ENCODE results near the gene PROX1.

PROX1 gene

DNA sequence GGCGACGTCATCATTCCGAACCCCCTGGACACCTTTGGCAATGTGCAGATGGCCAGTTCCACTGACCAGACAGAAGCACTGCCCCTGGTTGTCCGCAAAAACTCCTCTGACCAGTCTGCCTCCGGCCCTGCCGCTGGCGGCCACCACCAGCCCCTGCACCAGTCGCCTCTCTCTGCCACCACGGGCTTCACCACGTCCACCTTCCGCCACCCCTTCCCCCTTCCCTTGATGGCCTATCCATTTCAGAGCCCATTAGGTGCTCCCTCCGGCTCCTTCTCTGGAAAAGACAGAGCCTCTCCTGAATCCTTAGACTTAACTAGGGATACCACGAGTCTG, 10.0 kb downstream of the PROX1 start:
- DNase-seq (ENCODE audit: low spot score) = no peak

DNA sequence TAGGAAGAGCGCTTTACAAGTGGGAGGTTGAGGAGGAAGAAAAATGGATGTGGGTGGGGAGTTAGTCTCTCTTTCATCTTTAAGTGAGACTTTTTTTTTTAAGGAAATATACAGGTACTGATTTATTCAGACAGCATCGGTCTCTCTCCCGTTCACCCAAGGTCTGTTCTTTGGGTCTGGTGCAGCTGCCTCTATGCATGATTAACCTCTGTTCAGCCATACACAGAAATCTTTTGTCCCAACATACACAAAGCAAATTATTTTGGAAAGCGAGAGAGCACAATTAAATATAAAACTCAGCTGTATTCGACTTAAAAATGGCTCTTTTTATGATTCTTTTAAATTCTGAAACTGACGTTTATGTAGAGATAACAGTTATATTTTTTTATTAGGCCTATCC, 11.0 kb downstream of the PROX1 start:
- DNase-seq (ENCODE audit: low spot score) = no peak

DNA sequence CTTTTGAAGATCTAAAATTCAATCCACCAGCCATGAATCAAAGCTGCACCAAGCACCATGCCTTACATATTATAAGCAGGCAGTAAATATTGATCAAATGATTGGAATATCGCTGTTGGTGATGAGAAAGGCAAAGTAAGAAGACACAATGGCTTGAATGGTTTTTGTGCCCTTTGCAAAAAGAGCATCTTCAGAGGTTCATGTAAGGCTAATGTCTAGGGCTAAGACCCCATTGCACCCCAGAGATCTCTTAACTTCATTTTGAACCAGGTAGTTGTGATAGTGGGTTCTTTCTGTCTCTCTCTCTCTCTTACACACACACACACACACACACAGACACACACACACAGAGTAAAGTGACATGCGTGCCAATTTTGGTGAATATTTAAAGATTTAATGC, 12.0 kb downstream of the PROX1 start:
- no peak for DNase-seq (ENCODE audit: low spot score)

DNA sequence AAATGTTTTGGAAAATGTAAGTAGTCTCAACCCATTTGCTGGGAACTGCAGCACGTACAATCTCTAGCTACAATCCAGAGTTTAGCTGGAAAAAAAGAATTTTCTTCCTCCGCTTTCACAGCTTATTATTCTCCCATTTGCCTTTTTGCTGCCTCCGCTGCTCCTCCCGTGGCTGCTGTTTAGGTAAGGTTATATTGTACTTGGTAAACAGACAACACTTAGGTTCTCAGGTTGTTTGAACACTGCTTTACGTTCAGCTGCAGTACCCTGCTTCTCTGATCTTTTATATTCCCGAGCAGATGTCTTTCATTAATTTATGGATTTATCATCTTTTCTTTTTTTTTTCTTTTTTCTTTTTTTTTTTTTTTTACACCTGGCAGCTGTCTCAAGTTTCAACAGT, 14.3 kb downstream of the PROX1 start:
- DNase-seq (ENCODE audit: low spot score) = no peak

GRCh38 chr1:214002472-214002871, 14.7 kb downstream of the PROX1 start:
- no peak for DNase-seq (ENCODE audit: low spot score)

DNA sequence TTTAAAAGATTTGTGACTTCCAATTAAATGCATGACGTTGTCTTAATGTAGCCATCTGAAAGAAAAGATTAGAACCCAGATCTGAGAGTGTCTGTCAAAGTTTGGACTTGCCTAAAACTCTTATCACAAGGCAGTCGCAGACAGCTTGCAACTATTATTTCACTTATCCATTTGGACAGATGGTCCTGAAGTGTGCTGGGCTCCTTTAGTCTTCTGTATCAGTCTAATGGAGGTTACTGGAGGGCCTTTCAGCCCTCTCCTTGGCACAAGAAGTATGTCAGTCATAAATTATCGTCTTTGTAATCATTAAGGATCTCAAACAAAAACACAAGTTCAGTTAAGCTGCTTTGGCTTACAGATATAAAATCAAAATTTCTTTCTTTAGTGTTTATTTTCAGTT, 15.5 kb downstream of the PROX1 start:
- DNase-seq (ENCODE audit: low spot score) = no peak

- DNase-seq (ENCODE audit: low spot score) = peak; percentile 55
These were observed 16.2 kb downstream of the PROX1 start for GRCh38 chr1:214004014-214004413.

DNA sequence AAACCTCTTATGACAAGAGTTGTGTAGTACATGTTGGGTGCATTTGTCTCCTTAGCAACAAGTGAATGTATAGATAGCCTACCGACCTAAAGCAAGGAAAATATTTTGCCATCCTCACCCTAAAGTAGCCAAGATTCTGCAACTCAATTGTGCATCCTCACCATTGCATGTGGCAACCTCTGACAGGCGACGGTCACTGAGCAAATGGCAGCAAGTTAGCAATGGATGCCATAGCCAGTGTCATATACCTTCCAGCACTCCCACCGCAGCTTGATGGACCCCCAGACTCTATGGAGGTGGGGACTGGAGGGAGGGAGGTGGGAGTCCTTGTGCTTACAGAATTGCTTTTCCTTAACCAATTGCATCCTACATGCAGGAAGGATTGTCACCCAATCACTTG, 17.0 kb downstream of the PROX1 start:
- no peak for DNase-seq (ENCODE audit: low spot score)

DNA sequence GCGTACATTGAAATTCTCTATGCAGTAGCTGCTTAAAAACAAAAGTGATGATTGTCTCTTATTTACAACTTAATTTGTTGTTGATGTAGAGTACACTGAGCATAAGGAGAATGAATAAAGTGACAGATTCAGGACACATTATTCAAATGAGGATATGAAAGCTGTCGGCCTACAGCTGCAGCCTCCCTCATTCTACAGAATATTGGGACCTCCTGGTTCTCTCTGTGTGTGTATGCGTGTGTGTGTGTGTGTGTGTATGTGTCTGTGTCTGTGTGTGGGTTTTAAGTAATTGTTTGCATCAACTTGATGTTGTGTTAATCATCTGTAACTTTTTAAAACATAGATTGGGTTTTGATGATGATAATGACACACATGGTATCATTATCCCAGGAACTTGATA, 17.9 kb downstream of the PROX1 start:
- DNase-seq (ENCODE audit: low spot score) = no peak

GRCh38 chr1:214006845-214007244, 19.1 kb downstream of the PROX1 start:
- no peak for DNase-seq (ENCODE audit: low spot score)

DNA sequence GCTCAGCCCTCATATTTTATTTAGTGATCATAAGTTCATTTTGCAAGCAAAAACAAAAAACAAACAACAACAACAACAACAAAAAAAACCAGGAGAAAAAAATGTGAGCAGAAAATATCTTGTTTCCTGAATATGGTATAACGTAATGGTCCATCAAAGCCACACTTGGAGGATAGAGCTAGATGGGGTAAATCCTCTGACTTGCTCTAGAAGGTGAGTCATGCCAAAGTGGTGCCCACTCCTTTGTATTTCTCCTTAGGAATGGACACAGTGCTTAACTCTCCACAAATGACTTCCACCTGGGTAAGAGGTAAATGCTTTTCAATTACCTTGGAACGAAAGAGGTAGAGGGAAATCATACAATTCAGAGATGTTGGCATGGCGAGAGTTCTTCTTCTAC, 20.6 kb downstream of the PROX1 start:
- no peak for DNase-seq (ENCODE audit: low spot score)

GRCh38 chr1:214008791-214009422, 21.1 kb downstream of the PROX1 start:
- DNase-seq (ENCODE audit: low spot score) = no peak

- DNase-seq (ENCODE audit: low spot score) = no peak
These were observed 21.8 kb downstream of the PROX1 start for GRCh38 chr1:214009423-214010196.

GRCh38 chr1:214010197-214010573, 22.4 kb downstream of the PROX1 start:
- no peak for DNase-seq (ENCODE audit: low spot score)

DNA sequence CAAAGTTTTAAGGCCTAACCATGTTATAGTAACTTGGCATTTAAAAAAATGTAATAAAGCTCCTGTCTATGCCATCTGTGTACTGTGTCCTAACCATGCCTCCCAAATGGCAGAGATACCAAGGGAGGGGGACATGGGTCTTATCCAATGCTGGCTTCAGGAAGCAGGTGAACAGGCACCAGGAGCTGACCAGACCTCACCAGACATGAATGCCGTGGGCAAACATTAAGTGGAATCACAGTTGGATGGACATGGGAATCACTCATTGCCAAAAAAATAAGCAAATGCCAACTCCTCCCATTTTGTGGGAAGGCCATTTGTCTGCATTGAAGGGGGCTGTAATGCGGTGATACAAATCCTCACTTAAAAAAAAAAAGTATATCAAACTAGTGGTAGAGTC, 22.9 kb downstream of the PROX1 start:
- no peak for DNase-seq (ENCODE audit: low spot score)

- no peak for DNase-seq (ENCODE audit: low spot score)
These were observed 24.6 kb downstream of the PROX1 start for GRCh38 chr1:214012418-214012817.

- no peak for DNase-seq (ENCODE audit: low spot score)
These were observed 26.0 kb downstream of the PROX1 start for GRCh38 chr1:214013614-214014377.

GRCh38 chr1:214014730-214015129, 27.0 kb downstream of the PROX1 start:
- no peak for DNase-seq (ENCODE audit: low spot score)

GRCh38 chr1:214017191-214017982, 29.6 kb downstream of the PROX1 start:
- DNase-seq (ENCODE audit: low spot score) = no peak

DNA sequence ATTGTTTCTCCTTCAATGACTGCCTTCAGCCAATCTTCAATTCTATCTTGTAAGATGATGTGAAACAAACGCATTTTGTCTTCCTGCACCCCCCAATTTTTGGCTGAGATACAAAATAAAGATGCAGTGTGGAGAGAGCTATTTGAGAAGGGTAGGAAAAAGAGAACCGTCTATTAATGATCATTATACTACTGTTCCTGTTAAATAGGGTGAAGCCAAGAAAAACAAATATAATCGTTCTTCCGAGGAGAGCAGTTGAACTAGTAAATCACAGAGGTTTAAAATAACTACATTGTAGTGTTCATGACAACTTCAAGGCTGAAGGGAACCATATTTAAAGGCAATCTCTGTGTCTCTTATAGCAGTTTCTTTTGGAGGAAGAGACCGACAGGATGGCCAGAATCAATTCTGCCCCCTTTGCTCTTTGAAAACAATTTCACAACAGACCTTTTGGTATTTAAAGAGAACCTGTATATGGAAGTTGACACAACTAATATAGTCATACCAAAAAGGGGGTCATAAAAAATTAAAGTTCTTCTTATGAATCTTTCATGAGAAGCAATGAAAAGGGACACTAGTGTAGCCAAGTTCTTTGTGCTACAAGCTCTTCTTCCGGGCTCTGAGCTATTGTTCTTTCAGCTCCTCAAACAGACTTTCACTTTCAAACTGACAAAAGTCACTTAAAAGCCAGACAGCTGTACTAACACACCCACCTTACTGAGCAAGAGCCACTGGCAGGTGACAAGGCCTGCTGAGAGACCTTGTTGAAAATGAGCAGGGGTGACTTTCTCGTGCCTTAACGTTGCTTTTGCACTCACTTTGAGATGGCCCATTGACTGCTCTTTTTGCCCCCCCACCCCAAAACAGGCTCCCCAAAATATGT, 30.9 kb downstream of the PROX1 start:
- no peak for DNase-seq (ENCODE audit: low spot score)

DNA sequence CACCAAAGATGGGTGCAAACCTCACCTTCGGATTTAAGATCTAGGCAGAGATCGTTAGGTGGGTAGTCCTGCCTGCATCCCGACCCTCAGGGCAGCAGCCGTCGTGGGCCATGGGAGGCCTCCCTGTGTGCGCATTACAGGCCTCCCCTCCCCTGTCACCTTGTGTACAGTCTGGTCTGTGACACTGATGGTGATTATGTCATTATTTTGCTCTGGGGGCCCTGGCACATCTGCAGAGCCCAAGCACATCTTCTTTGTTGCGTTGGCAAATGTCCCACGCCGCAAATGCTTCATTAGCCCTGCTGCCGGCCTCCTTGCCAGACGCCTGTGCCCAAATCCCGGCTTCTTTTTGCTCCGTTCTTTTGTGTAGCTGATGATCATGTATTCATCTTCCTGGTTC, 31.7 kb downstream of the PROX1 start:
- no peak for DNase-seq (ENCODE audit: low spot score)

GRCh38 chr1:214021321-214021720, 33.5 kb downstream of the PROX1 start:
- DNase-seq (ENCODE audit: low spot score) = peak; percentile 53
